Breast epithelium (tissue), 4 donors: Measurements from ENCODE around the gene KIF1C. TPM values are rescaled to one million over a fixed set of nuclear protein-coding genes. Genes with fewer than 3 reads are reported as not detected.
A peak's percentile ranks its signal among the peaks of the same experiment; 100 is the strongest.
"Not testable (repeated sequence)": the region's sequence is repeated elsewhere in the genome, so short reads cannot be mapped to it uniquely, and the experiment has no call there.

Experiments
- DNase-seq, 2 donors: peaks; one replicate each; pipeline ENCODE4 v3.0.0-alpha.2; 2019; ENCODE audit warnings: low spot score in 2 of 2
- H3K27ac ChIP-seq, 2 donors: fragments of 200-600 bp; sonication (generic) in 1 of 2; one replicate each; pipeline ENCODE4 v1.5.1; 2016 to 2019; ENCODE audit warnings: mild to moderate bottlenecking in 1 of 2
- H3K27me3 ChIP-seq, 2 donors: fragments of 200-600 bp; sonication (generic) in 1 of 2; one replicate each; pipeline versions ENCODE4 v1.5.1 to v1.6.0; 2017 to 2019; ENCODE audit warnings: control low read depth in 1 of 2, mild to moderate bottlenecking in 1 of 2
- H3K36me3 ChIP-seq: fragments of 200-600 bp; one replicate; pipeline ENCODE4 v1.5.1; 2019
- H3K4me1 ChIP-seq, 2 donors: fragments of 200-600 bp; sonication (generic); one replicate each; pipeline ENCODE4 v1.5.1; 2016 to 2019; ENCODE audit warnings: control low read depth in 1 of 2
- H3K4me3 ChIP-seq, 3 donors: fragments of 200-600 bp; sonication (generic); 1 replicate in 2 of 3; 2 replicates in 1 of 3; pipeline ENCODE4 v1.5.1; 2016 to 2019; ENCODE audit warnings: mild to moderate bottlenecking in 3 of 3, moderate library complexity in 2 of 3
- H3K9me3 ChIP-seq, 2 donors: fragments of 200-600 bp; sonication (generic) in 1 of 2; one replicate each; pipeline ENCODE4 v1.5.1; 2016 to 2019; ENCODE audit warnings: control low read depth in 1 of 2
- POLR2A ChIP-seq: fragments of 450-650 bp; IDR thresholded peaks from one replicate; pipeline ENCODE4 v1.6.1; 2016; ENCODE audit warnings: antibody characterized with exemption, mild to moderate bottlenecking, moderate library complexity
- POLR2AphosphoS5 ChIP-seq, 3 donors: sonication (generic); formaldehyde crosslinking; IDR thresholded peaks; one replicate each; pipeline ENCODE4 v1.6.1; 2017; ENCODE audit warnings: antibody characterized with exemption in 3 of 3
- intact Hi-C: fragments of 100-400 bp; cut with DNase I; formaldehyde crosslinking; loops from one replicate; pipeline ENCODE4 v1.15.1; 2023; ENCODE audit warnings: low total_unique reads
- total RNA-seq, 3 donors: library from RNA; depleted of rRNA; stranded (reverse); fragments of >200 nt; gene quantifications; one replicate each; pipeline ENCODE4 v1.1.0, GENCODE V29; 2016
- TF ChIP-seq, protein P1 (sequence below), 3 donors: fragments of 450-650 bp; IDR thresholded peaks; one replicate each; pipeline ENCODE4 v1.5.1; 2016 to 2017; ENCODE audit warnings: antibody characterized with exemption in 3 of 3, mild to moderate bottlenecking in 3 of 3, moderate library complexity in 3 of 3

Gene KIF1C
- total RNA-seq, 3 donors from 2014 or later: 37.5 to 88.5 (median 50.5) TPM

DNA sequence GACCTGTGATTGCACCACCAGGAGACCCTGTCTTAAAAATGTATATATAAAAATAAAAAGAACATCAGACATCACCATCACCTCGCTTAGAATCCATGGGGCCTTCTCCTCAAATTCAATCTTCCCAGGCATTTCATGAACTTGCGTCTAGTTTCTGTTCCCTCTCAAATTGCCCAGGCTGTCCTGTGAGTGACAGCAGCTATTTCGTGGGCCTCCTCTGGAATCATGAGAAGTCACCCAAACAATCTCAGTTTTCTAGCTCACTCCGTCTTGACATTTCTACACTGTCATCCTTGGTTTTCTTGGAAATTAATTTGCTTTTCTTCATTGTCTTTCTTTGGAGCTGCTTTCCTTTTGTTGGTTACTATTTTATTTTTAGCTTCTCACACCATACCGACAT is 30.2 kb downstream of the KIF1C start:
- H3K27me3 ChIP-seq: no peaks in the 10 kb centered on the region
- DNase-seq: no peak
- no peaks in the 10 kb centered on the region for H3K9me3 ChIP-seq
- no peak overlapping the region for H3K27ac ChIP-seq
- peaks cover 5% of the 10 kb centered on the region for H3K36me3 ChIP-seq
- H3K4me3 ChIP-seq: no peak overlapping the region
- intact Hi-C loops: no loop called here
- TF ChIP-seq, protein P1, sequence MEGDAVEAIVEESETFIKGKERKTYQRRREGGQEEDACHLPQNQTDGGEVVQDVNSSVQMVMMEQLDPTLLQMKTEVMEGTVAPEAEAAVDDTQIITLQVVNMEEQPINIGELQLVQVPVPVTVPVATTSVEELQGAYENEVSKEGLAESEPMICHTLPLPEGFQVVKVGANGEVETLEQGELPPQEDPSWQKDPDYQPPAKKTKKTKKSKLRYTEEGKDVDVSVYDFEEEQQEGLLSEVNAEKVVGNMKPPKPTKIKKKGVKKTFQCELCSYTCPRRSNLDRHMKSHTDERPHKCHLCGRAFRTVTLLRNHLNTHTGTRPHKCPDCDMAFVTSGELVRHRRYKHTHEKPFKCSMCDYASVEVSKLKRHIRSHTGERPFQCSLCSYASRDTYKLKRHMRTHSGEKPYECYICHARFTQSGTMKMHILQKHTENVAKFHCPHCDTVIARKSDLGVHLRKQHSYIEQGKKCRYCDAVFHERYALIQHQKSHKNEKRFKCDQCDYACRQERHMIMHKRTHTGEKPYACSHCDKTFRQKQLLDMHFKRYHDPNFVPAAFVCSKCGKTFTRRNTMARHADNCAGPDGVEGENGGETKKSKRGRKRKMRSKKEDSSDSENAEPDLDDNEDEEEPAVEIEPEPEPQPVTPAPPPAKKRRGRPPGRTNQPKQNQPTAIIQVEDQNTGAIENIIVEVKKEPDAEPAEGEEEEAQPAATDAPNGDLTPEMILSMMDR (IDR thresholded peaks at IDR 0.05): no peak
- H3K4me1 ChIP-seq: no peaks in the 10 kb centered on the region

DNA sequence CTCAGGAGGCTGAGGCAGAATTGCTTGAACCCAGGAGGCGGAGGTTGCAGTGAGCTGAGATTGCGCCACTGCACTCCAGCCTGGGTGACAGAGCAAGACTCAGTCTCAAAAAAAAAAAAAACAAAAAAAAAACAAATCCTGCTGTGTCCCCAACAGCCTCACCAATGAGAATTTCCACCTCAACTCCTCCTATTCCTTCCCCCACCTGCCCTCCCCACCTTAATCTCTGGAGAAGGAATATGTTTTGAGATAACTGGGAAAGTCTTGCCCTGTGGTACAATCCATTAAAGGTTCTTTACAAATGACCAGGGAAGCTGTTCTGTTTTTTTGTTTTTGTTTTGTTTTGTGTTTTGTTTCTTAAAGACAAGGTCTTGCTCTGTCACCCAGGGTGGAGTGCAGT is 32.4 kb downstream of the KIF1C start:
- H3K4me1 ChIP-seq, H3K27ac ChIP-seq, H3K4me3 ChIP-seq, intact Hi-C loops, DNase-seq, H3K9me3 ChIP-seq, H3K36me3 ChIP-seq, H3K27me3 ChIP-seq: not testable (repeated sequence)

DNA sequence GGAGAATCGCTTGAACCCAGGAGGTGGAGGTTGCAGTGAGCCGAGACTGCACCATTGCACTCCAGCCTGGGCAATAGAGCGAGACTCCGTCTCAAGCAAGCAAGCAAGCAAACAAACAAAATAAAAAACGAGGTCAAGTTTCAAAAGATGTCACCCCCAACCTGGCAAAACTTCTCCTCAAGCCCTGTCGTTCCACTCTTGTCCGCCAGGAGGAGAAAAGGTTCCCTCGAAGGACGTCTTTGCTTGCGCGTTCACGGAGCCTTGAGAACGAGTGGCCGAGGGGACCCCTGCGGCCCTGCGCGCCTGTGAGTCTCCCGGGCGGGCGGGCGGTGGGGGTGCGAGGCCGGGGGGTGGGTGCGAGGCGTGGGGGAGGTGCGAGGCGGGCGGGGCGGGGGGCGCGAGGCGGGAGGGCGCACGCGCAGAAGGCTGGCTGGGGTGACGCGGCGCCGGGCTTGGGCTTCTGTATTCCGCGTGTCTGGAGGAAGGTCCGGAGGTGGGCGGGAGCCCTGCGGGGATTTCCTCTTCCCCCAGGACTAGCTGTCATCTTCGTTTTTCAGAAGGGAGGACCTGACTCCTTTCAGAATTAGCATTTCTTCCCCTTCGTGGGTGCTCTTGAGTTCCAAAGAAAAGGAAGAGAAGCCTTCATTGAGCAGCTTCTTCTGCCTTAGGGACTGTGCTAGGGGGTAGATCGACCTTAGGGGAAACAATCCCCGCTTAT is 33.8 kb downstream of the KIF1C start:
- Histone ChIP-seq H3K4me1 (no peaks in the 10 kb centered on the region), H3K9me3 (no peaks in the 10 kb centered on the region), H3K4me3 (peak overlapping the region; percentile 42 to 74 (median 60)), H3K27me3 (no peaks in the 10 kb centered on the region), H3K36me3 (no peaks in the 10 kb centered on the region), H3K27ac (peak overlapping the region; percentile 70 to 74)
- DNase-seq: peak; percentile 70 to 75
- TF ChIP-seq POLR2AphosphoS5 (IDR thresholded peaks at IDR 0.05) (peak in 1 of 3 donors; percentile 15), POLR2A (no peak)
- TF ChIP-seq, protein P1 (IDR thresholded peaks at IDR 0.05): peak; percentile 78 to 85 (median 84)
- intact Hi-C loops: no loop called here

DNA sequence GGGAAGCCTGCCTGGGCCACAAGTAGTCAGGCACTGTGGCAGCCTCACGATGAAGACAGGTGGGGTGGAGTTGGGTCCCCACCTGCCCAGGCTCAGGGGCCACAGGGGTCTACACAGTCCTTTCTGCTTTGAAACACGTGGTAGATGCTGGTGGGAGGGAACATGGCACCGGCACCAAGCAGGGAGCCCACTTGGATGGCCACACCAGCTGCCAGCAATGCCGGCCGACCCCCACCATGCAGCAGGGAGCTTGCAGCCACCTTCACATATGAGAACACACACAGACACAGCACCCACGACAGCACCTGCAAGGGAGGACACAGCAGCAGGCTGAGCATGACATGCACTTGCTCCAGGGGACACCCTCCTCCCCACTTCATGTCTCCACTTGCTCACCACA is 35.1 kb downstream of the KIF1C start:
- no peaks in the 10 kb centered on the region for H3K27me3 ChIP-seq
- DNase-seq: no peak
- no peaks in the 10 kb centered on the region for H3K36me3 ChIP-seq
- H3K4me3 ChIP-seq: no peak overlapping the region
- H3K9me3 ChIP-seq: no peaks in the 10 kb centered on the region
- H3K4me1 ChIP-seq: no peaks in the 10 kb centered on the region
- no peak overlapping the region for H3K27ac ChIP-seq
- intact Hi-C loops: no loop called here
- TF ChIP-seq POLR2AphosphoS5 (IDR thresholded peaks at IDR 0.05) (no peak), POLR2A (no peak)
- TF ChIP-seq, protein P1 (IDR thresholded peaks at IDR 0.05): no peak

DNA sequence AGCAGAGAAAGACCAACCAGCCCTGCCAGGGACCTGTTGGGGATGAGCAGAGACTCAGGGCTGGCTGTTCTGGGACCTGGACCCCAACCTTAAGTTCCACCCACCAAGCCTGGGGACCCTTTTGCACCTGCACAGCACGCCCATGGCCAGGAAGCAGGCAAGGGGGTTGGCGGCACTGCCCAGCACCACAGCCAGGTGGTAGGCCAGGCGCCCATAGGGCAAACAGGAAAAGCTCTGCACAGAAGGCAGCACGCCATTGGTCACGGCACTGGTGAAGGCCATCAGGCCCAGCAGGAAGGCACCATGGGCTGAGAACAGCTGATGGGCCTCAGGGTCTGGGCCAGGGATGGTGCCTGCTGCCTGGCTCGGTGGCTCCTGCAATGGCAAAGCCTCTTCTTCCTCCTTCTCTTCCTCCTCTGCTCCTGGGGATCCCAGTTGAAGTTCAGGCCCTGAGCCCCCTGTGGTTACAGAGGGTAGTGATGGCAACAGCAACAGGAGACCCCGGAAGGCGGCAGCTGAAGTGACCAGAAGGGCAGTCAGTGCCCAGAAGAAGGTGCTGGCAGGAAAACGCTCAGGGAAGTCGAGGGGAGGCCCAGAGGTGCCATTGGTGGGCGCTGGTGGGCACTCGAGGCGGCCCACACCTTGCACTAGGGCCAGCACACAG is 35.7 kb downstream of the KIF1C start:
- no peaks in the 10 kb centered on the region for H3K36me3 ChIP-seq
- TF ChIP-seq POLR2AphosphoS5 (IDR thresholded peaks at IDR 0.05): no peak
- TF ChIP-seq, protein P1 (IDR thresholded peaks at IDR 0.05): no peak
- TF ChIP-seq POLR2A: no peak
- intact Hi-C loops: no loop called here
- no peaks in the 10 kb centered on the region for H3K4me1 ChIP-seq
- no peak overlapping the region for H3K27ac ChIP-seq
- DNase-seq: no peak
- H3K9me3 ChIP-seq: no peaks in the 10 kb centered on the region
- no peak overlapping the region for H3K4me3 ChIP-seq
- no peaks in the 10 kb centered on the region for H3K27me3 ChIP-seq
